ENCODE results near the gene SULT1C3. TPM values are rescaled to one million over a fixed set of nuclear protein-coding genes. Genes with fewer than 3 reads are reported as not detected.
"Not testable (repeated sequence)": the region's sequence is repeated elsewhere in the genome, so short reads cannot be mapped to it uniquely, and the experiment has no call there.

The SULT1C3 gene
- polyA plus RNA-seq, 1 experiment: not detected

DNA sequence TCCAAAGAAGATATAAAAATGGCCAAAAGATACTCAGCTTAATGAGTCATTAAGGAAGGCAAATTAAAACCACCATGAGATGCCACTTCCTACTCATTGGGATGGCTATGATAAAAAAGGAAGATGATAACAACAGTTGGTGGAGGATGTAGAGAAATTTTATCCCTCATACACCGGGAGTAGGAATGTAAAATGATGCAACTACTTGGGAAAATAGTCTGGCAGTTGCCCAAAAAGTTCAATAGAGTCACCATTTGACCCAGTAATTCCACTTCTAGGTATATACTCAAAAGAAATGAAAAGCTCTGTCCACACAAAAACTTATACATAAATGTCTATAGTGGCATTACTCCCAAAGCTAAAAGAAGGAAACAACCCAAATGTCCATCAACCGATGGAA is 38.9 kb downstream of the SULT1C3 start:
- TF ChIP-seq, protein P1, sequence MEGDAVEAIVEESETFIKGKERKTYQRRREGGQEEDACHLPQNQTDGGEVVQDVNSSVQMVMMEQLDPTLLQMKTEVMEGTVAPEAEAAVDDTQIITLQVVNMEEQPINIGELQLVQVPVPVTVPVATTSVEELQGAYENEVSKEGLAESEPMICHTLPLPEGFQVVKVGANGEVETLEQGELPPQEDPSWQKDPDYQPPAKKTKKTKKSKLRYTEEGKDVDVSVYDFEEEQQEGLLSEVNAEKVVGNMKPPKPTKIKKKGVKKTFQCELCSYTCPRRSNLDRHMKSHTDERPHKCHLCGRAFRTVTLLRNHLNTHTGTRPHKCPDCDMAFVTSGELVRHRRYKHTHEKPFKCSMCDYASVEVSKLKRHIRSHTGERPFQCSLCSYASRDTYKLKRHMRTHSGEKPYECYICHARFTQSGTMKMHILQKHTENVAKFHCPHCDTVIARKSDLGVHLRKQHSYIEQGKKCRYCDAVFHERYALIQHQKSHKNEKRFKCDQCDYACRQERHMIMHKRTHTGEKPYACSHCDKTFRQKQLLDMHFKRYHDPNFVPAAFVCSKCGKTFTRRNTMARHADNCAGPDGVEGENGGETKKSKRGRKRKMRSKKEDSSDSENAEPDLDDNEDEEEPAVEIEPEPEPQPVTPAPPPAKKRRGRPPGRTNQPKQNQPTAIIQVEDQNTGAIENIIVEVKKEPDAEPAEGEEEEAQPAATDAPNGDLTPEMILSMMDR (IDR thresholded peaks at IDR 0.05; ENCODE audit: low read depth, low read length): no peak
- no peaks in the 10 kb centered on the region for H3K27me3 ChIP-seq (ENCODE audit: control insufficient read depth, insufficient read depth, low read length)
- POLR2A ChIA-PET: no interaction called here
- H3K27ac ChIP-seq (ENCODE audit: low read depth, low read length): no peak overlapping the region
- no peak overlapping the region for H3K4me3 ChIP-seq (ENCODE audit: low read depth, low read length)
- CTCF ChIA-PET: no interaction called here
- DNase-seq (ENCODE audit: low read depth, low spot score): no peak
- H3K9me3 ChIP-seq (ENCODE audit: control insufficient read depth, insufficient read depth, low read length): no peaks in the 10 kb centered on the region

DNA sequence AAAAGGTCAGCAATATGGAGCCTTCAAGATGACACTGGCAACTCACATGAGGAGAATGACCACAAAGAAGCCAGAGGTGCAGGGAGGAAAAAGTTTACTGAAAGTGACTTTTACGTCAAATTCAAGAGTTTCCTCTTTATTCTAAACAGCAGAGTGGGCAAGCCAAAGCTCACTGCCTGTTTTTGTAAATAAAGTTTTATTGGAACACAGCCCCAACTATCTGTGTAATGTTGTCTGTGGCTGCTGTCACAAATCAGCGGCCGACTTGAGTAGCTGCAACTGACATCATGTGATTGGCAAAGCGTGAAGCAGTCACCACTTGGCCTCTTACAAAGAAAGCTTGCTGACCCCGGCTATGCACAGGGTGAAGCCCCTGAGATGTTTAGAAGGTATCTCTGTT is 39.7 kb downstream of the SULT1C3 start:
- ChIA-PET CTCF (no interaction called here), POLR2A (no interaction called here)
- Histone ChIP-seq H3K9me3 (ENCODE audit: control insufficient read depth, insufficient read depth, low read length) (no peaks in the 10 kb centered on the region), H3K27me3 (ENCODE audit: control insufficient read depth, insufficient read depth, low read length) (no peaks in the 10 kb centered on the region), H3K27ac (ENCODE audit: low read depth, low read length) (no peak overlapping the region), H3K4me3 (ENCODE audit: low read depth, low read length) (no peak overlapping the region)
- no peak for DNase-seq (ENCODE audit: low read depth, low spot score)
- TF ChIP-seq, protein P1 (IDR thresholded peaks at IDR 0.05; ENCODE audit: low read depth, low read length): no peak

DNA sequence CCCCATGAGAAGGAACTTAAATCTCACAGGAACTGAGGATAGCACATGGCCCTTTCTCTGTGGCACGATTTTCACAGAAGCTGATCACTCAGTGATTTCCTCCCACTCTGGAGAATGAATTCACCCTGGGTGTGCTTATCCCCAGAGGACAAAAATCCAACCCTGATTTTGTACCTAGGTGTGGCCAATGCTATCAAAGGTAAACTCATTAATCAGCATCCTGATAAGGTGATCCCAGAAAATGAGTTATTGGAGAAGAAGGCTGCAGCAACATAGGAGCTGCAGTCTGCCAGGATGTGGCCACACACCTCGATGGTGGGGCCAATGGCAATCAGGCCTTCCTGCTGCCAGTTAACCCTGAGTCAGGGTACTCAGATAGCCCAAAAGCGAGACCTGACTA is 40.7 kb downstream of the SULT1C3 start:
- H3K27ac ChIP-seq (ENCODE audit: low read depth, low read length): no peak overlapping the region
- H3K27me3 ChIP-seq (ENCODE audit: control insufficient read depth, insufficient read depth, low read length): no peaks in the 10 kb centered on the region
- no peak for DNase-seq (ENCODE audit: low read depth, low spot score)
- H3K9me3 ChIP-seq (ENCODE audit: control insufficient read depth, insufficient read depth, low read length): no peaks in the 10 kb centered on the region
- H3K4me3 ChIP-seq (ENCODE audit: low read depth, low read length): no peak overlapping the region
- TF ChIP-seq, protein P1 (IDR thresholded peaks at IDR 0.05; ENCODE audit: low read depth, low read length): no peak
- ChIA-PET POLR2A (no interaction called here), CTCF (no interaction called here)

DNA sequence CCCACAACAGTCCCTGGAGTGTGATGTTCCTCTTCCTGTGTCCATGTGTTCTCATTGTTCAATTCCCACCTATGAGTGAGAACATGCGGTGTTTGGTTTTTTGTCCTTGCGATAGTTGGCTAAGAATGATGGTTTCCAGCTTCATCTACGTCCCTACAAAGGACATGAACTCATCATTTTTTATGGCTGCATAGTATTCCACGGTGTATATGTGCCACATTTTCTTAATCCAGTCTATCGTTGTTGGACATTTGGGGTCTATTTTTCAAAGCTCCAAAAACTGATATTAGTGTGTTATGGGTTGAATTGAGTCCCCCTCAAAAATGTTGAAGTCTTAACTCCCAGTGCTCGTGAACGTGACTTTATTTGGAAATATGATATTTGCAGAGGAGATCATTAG is 44.8 kb downstream of the SULT1C3 start:
- POLR2A ChIA-PET; H3K27ac ChIP-seq (ENCODE audit: low read depth, low read length); H3K9me3 ChIP-seq (ENCODE audit: control insufficient read depth, insufficient read depth, low read length); DNase-seq (ENCODE audit: low read depth, low spot score); CTCF ChIA-PET; H3K27me3 ChIP-seq (ENCODE audit: control insufficient read depth, insufficient read depth, low read length); H3K4me3 ChIP-seq (ENCODE audit: low read depth, low read length): not testable (repeated sequence)

DNA sequence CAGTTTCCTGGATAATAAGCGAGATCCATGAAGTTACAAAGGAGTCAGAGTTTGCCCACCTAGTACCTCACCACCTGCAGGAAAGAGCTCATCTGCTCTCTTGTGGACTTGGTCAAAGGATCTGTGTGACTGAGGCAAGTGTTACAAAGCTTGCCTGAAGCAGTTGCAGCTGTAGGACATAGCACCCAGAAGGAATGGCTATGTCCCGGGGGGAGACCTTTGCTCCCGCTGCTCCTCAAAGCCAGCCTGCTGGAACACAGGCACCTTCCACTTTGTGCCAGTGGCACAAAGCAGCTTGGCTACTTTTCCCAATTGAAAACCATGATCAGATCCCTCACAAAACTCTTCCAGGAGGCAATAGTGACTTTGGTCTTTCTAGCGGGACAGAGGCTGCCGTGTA is 45.8 kb downstream of the SULT1C3 start:
- H3K4me3 ChIP-seq (ENCODE audit: low read depth, low read length): no peak overlapping the region
- H3K27ac ChIP-seq (ENCODE audit: low read depth, low read length): no peak overlapping the region
- no peaks in the 10 kb centered on the region for H3K9me3 ChIP-seq (ENCODE audit: control insufficient read depth, insufficient read depth, low read length)
- H3K27me3 ChIP-seq (ENCODE audit: control insufficient read depth, insufficient read depth, low read length): peaks cover 7% of the 10 kb centered on the region
- ChIA-PET POLR2A (no interaction called here), CTCF (no interaction called here)
- DNase-seq (ENCODE audit: low read depth, low spot score): no peak
- TF ChIP-seq, protein P1 (IDR thresholded peaks at IDR 0.05; ENCODE audit: low read depth, low read length): no peak

DNA sequence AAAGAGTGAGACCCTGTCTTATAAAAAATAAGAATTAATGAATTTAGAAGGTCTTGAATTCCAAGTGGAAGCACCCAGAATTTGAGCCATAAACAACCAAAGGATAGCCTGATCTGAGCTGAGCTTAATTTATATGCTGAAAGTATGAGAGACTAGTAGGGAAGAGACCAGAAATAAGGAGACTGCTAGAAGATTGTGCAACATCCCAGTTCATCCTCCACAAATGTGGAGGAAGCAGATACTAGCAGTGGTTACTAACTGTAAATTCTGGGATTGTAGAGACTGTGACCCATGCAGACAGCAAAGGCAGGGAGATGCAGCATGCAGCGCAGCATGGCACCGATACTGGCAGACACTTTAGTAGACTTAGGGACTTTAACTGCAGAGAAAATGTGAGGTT is 47.4 kb downstream of the SULT1C3 start:
- DNase-seq (ENCODE audit: low read depth, low spot score): no peak
- POLR2A ChIA-PET: no interaction called here
- Histone ChIP-seq H3K9me3 (ENCODE audit: control insufficient read depth, insufficient read depth, low read length) (no peaks in the 10 kb centered on the region), H3K27ac (ENCODE audit: low read depth, low read length) (no peak overlapping the region), H3K4me3 (ENCODE audit: low read depth, low read length) (no peak overlapping the region), H3K27me3 (ENCODE audit: control insufficient read depth, insufficient read depth, low read length) (peaks cover 7% of the 10 kb centered on the region)
- CTCF ChIA-PET: no interaction called here
- TF ChIP-seq, protein P1 (IDR thresholded peaks at IDR 0.05; ENCODE audit: low read depth, low read length): no peak

All from AG04450 (cell line).